Stomach smooth muscle (tissue), 2 donors: ENCODE data around the gene C11orf91.
"Not testable (repeated sequence)": the region's sequence is repeated elsewhere in the genome, so short reads cannot be mapped to it uniquely, and the experiment has no call there.

Experiments
- H3K27ac ChIP-seq: one replicate; pipeline ENCODE4 v1.7.0; 2013; ENCODE audit warnings: mild to moderate bottlenecking, low read length, inconsistent platforms
- H3K27me3 ChIP-seq, 2 donors: one replicate each; pipeline ENCODE4 v1.7.0; 2013; ENCODE audit warnings: low read length in 2 of 2; ENCODE audit not compliant: insufficient read depth in 2 of 2, control insufficient read depth in 1 of 2
- H3K36me3 ChIP-seq, 2 donors: one replicate each; pipeline ENCODE4 v1.7.0; 2013; ENCODE audit warnings: low read length in 2 of 2; ENCODE audit not compliant: control insufficient read depth in 2 of 2, insufficient read depth in 2 of 2
- H3K4me1 ChIP-seq: one replicate; pipeline ENCODE4 v1.7.0; 2013; ENCODE audit warnings: low read length; ENCODE audit not compliant: control insufficient read depth, insufficient read depth
- H3K4me3 ChIP-seq, 2 donors: one replicate each; pipeline ENCODE4 v1.7.0; 2013; ENCODE audit warnings: low read length in 2 of 2
- H3K9ac ChIP-seq, 2 donors: one replicate each; pipeline ENCODE4 v1.7.0; 2013; ENCODE audit warnings: low read length in 2 of 2, mild to moderate bottlenecking in 1 of 2
- H3K9me3 ChIP-seq, 2 donors: one replicate each; pipeline ENCODE4 v1.7.0; 2013; ENCODE audit warnings: low read length in 2 of 2; ENCODE audit not compliant: control insufficient read depth in 2 of 2
- donor health status: healthy.
- donor health status: Pancreatic carcinoma.

C11orf91 gene

DNA sequence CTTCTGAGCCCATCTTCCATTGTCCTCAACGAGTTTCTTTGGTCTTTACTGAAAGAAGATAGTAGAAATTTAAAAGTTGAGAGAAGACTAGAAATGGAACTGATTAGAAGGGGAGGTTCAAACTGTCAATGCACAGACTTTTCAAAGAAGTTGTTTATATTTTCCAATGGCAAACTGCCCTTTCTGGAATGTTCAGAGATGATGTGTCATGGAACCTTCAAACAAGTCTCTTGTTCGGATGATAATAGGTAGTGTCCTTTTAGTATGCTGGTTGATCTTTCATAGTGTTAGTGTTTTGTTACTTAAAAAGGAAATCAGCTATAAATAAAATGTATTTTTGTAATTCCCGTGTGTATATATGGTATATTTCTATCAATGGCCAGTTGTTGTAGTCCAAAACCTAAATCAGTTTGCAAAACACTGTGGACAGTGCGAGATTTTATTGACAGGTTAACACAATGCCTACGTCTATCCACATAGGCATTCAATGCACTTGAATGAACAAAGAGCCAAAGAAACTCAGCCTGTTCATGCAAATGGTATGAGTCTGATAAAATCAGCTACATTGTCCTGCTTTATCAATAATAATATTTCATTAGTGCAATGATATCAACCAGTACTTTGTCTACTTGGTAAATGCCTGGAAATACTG, 30.9 kb downstream of the C11orf91 start:
- no peak overlapping the region for H3K4me3 ChIP-seq
- H3K9me3 ChIP-seq = no peaks in the 10 kb centered on the region
- no peaks in the 10 kb centered on the region for H3K36me3 ChIP-seq
- H3K4me1 ChIP-seq = no peaks in the 10 kb centered on the region
- H3K9ac ChIP-seq = no peak overlapping the region
- H3K27ac ChIP-seq = no peak overlapping the region
- peaks cover 0 to 2% of the 10 kb centered on the region in 2 donors for H3K27me3 ChIP-seq

DNA sequence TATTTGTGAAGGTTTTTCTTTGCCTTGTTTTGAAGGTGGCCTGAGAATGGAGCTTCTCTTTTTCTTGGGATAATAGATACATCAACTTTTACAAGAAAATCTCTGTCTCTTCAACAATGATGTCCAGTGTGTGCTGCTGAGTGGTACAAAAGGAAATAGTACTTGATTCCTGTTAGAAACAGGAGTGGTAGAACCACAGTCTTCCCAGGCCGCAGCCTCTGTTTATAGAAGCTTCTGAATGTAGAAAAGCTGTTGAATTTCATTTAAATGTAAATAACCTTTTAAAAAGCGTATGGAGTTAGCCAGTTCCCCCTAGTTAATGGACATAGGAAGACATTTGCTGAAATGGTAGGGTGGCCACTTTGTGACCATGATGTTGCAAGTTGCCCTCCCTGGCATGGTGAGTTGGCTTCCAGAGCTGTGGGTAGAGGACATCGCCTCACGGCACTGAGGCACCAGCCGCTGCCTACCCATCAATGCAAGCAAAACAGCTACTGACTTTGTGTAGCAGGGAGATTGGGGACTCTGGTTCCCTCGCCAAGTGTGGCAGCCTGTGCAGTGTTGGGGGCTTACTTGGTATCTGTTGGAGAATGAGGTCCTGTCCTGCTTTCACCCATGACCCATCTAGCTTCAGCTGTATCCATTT, 31.6 kb downstream of the C11orf91 start:
- H3K27me3 ChIP-seq = peaks cover 0 to 2% of the 10 kb centered on the region in 2 donors
- no peak overlapping the region for H3K4me3 ChIP-seq
- H3K36me3 ChIP-seq = no peaks in the 10 kb centered on the region
- H3K9ac ChIP-seq = no peak overlapping the region
- H3K9me3 ChIP-seq = no peaks in the 10 kb centered on the region
- H3K4me1 ChIP-seq = no peaks in the 10 kb centered on the region
- H3K27ac ChIP-seq = no peak overlapping the region

DNA sequence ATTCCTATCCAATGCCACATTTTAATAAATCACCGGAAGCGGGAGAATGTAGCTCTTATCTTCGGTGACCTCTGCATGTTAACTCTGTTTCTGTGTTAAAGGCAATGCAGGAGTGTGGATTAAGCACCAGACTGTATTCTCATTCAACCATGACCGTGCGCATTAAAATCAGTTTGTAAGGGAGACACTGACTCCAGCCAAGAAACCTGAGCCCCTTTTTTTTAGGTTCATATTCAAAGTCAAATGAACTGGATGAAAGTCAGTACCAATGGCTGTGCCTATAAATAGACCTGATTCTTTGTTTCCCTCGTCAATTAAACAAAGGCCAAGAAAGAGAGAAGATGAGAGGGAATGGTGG, 32.2 kb downstream of the C11orf91 start:
- Histone ChIP-seq H3K36me3 (no peaks in the 10 kb centered on the region), H3K9ac (no peak overlapping the region), H3K27ac (no peak overlapping the region), H3K4me1 (no peaks in the 10 kb centered on the region), H3K4me3 (no peak overlapping the region), H3K27me3 (peaks cover 0 to 2% of the 10 kb centered on the region in 2 donors), H3K9me3 (no peaks in the 10 kb centered on the region)

DNA sequence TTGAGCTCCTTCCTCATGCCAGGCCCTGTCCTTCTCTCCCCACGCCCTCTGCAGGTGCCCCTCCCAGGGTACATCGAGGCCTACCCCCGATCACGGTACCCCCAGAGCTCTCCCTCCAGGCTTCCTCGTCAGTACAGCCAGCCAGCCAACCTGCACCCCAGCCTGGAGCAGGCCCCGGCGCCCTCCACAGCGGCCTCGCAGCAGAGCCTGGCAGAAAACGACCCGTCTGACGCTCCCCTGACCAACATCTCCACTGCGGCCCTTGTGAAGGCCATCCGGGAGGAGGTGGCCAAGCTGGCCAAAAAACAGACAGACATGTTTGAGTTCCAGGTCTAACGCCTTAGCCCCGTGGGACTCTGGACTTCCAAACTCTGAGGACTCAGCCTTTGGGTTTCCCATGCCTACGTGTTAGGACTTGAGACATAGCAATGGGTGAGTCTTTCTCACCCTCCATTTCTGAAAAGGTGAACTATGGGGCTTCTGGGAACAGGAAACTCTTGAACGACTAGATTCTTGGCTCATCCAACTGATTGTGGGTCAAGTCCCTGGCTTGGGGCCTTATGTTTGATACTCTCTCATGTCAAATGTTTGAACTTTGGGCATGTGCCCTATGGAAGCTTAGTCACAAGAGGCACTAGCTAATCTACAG, 32.7 kb downstream of the C11orf91 start:
- H3K27ac ChIP-seq = no peak overlapping the region
- H3K4me3 ChIP-seq = no peak overlapping the region
- H3K27me3 ChIP-seq = peaks cover 0 to 2% of the 10 kb centered on the region in 2 donors
- no peak overlapping the region for H3K9ac ChIP-seq
- H3K9me3 ChIP-seq = no peaks in the 10 kb centered on the region
- H3K36me3 ChIP-seq = no peaks in the 10 kb centered on the region
- H3K4me1 ChIP-seq = no peaks in the 10 kb centered on the region

DNA sequence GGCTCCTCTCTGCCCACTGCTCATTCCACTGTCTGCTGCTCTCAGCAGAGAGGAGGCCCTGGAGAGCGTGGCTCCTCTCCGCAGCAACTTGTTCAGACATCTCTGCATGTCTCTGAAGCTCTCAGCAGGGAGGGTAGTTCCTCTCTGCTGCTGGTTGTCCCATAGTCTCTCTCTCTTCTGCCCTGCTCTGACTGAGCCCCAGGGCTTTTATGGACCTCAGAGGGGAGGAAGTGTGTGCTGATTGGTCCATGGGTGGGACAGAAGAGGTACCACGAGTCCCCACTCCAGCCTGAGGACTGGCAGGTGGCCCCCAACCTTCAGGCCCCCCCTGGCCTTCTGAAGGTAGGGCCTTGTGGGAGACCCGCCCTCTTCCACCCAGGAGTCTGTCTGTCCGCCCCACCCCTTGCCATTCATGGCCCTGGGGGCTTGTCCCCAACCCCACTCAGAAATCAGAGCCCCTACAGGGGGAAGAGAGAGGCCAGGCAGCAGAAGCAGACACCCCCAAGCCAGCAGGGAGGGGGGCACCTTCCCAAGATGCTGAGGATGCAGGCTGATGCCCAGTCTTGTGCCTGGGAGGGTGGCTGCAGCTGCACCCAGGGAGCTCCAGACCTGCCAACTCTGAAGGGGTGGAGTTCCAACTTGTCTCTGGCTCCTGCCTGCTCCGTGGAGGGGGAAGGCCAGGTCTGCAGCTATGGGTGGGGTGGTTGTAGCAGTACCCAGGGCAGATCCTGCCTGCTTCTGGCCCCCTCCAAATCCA, 35.1 kb downstream of the C11orf91 start:
- no peak overlapping the region for H3K9ac ChIP-seq
- no peaks in the 10 kb centered on the region for H3K9me3 ChIP-seq
- peaks cover 0 to 2% of the 10 kb centered on the region in 2 donors for H3K27me3 ChIP-seq
- no peaks in the 10 kb centered on the region for H3K4me1 ChIP-seq
- no peaks in the 10 kb centered on the region for H3K36me3 ChIP-seq
- H3K4me3 ChIP-seq = no peak overlapping the region
- no peak overlapping the region for H3K27ac ChIP-seq

DNA sequence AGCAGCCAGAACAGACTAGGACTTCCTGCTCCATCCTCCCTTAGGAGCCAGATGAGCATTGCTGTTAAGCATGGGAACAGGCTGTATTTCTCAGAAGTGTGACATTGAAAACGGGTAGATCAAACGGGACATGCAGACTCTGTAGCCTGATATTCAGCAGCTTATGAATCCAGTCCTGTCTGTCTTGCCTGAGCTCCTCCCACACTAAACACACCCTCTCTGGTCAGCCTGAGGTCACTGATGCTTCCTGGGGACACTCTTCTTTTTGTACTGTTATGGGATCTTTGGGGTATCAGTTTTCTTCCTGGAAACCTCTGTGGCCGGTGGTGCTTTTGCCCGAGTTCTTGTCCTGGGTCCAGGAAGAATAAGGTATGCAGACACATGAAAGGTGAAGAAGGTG, 35.8 kb downstream of the C11orf91 start:
- Histone ChIP-seq H3K27me3 (peaks cover 0 to 2% of the 10 kb centered on the region in 2 donors), H3K4me1 (no peaks in the 10 kb centered on the region), H3K9ac (no peak overlapping the region), H3K36me3 (no peaks in the 10 kb centered on the region), H3K4me3 (no peak overlapping the region), H3K27ac (no peak overlapping the region), H3K9me3 (no peaks in the 10 kb centered on the region)

DNA sequence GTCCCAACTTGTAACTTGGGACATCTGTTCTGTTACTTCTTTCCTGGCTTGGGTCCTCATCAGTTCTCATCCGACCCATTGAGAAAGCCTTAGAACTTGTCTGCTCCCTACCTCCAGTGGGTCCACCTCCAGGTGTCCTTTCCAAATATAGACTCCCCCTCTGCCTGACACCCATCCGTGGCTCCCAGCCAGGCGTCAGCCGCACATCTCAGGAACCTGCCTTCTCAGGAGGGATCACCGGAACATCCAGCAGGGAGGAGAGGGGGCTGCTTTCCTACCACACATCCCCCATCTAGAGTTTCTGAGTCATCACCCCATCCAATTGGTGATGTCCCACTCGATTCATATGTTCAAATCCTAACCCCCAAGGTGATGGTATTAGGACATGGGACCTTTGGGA, 36.5 kb downstream of the C11orf91 start:
- Histone ChIP-seq H3K4me3 (no peak overlapping the region), H3K36me3 (no peaks in the 10 kb centered on the region), H3K9ac (no peak overlapping the region), H3K27me3 (peaks cover 0 to 2% of the 10 kb centered on the region in 2 donors), H3K9me3 (no peaks in the 10 kb centered on the region), H3K4me1 (no peaks in the 10 kb centered on the region), H3K27ac (no peak overlapping the region)

DNA sequence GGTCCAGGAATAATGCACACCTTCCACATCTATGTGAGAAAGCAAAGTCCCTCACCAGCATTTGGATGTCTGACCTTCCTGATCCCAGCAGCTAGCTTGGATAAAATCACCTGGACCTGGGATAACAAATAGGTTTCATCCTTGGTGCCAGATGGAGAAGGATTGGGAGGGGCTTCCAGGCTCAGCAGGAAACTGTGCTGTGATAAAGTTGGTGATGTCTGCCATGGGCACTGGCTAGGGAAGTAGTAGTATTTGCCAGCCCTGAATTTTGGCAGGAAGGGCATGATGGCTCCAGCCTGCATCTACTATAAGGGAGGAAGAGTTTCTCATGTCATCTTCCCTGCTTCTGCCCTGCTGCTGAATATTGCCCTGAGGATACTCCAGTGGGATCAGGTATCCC, 37.5 kb downstream of the C11orf91 start:
- H3K4me1 ChIP-seq = no peaks in the 10 kb centered on the region
- H3K27ac ChIP-seq = no peak overlapping the region
- H3K4me3 ChIP-seq = no peak overlapping the region
- no peaks in the 10 kb centered on the region for H3K36me3 ChIP-seq
- no peak overlapping the region for H3K9ac ChIP-seq
- peaks cover 0 to 2% of the 10 kb centered on the region in 2 donors for H3K27me3 ChIP-seq
- H3K9me3 ChIP-seq = no peaks in the 10 kb centered on the region

DNA sequence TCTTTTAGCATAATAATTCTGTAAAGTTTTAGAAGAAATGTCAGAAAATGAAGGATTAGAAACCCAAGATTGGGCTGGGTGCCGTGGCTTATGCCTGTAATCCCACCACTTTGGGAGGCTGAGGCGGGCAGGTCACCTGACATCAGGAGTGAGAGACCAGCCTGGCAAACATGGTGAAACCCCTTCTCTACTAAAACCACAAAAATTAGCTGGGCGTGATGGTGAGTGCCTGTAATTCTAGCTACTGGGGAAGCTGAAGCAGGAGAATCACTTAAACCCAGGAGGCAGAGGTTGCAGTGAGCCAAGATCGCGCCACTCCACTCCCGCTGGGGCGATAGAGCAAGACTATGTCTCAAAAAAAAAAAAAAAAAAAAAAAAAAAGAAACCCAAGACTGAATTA, 39.1 kb downstream of the C11orf91 start:
- not testable (repeated sequence) for H3K9ac ChIP-seq, H3K27me3 ChIP-seq, H3K4me3 ChIP-seq, H3K36me3 ChIP-seq, H3K9me3 ChIP-seq, H3K4me1 ChIP-seq, H3K27ac ChIP-seq

DNA sequence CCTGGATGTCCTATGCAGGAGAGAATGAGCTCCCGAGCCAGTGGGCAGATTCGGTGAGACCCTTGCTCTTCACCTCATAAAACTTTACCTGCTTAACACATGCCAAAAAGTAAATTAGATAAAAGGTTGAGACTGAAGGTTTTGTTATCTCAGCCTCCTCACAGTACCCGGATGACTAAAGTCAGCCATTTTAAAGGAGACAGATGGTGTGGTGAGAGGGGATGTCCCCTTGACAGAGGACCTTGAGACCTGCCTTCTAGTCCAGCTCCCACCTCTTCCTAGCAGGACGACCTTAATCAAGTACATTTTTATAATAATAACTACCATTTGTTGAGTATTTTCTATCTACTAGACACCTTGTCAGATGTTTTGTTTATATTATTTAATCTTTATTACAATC, 39.7 kb downstream of the C11orf91 start:
- H3K4me1 ChIP-seq = no peaks in the 10 kb centered on the region
- no peaks in the 10 kb centered on the region for H3K9me3 ChIP-seq
- no peak overlapping the region for H3K9ac ChIP-seq
- no peak overlapping the region for H3K27ac ChIP-seq
- no peak overlapping the region for H3K4me3 ChIP-seq
- peaks cover 0 to 1% of the 10 kb centered on the region in 2 donors for H3K27me3 ChIP-seq
- no peaks in the 10 kb centered on the region for H3K36me3 ChIP-seq
